ENCODE data around the gene CD93. TPM values are rescaled to one million over a fixed set of nuclear protein-coding genes. Genes with fewer than 3 reads are reported as not detected.

CD93 gene
- total RNA-seq, 1 donor from 2014 or later: not detected

GRCh38 chr20:23096986-23097520 is 10.9 kb upstream of the CD93 start:
- no peaks in the 10 kb centered on the region for H3K79me2 ChIP-seq (ENCODE audit: low read depth)
- peaks cover 22% of the 10 kb centered on the region for H3K4me1 Mint-ChIP-seq

GRCh38 chr20:23096097-23096496 is 10.0 kb upstream of the CD93 start:
- no peak overlapping the region for H3K27ac ChIP-seq
- no peak overlapping the region for H3K4me3 Mint-ChIP-seq

More at GRCh38 chr20:23096986-23097520, 10.9 kb upstream of the CD93 start:
- no peaks in the 10 kb centered on the region for H3K9me3 ChIP-seq (ENCODE audit: low read depth)
- H3K9ac ChIP-seq: no peak overlapping the region
- H3K27me3 ChIP-seq: no peaks in the 10 kb centered on the region
- Mint-ChIP-seq H3K4me3 (no peak overlapping the region), H3K36me3 (no peaks in the 10 kb centered on the region), H3K9me3 (no peaks in the 10 kb centered on the region), H3K27me3 (ENCODE audit: insufficient read depth, low read depth) (peaks cover 13% of the 10 kb centered on the region), H3K27ac (no peak overlapping the region)
- no peak overlapping the region for H2AFZ ChIP-seq (replicated peaks)
- H3K36me3 ChIP-seq: no peaks in the 10 kb centered on the region
- no peaks in the 10 kb centered on the region for H4K20me1 ChIP-seq (ENCODE audit: low read depth)
- no peak overlapping the region for H3K4me3 ChIP-seq
- TF ChIP-seq CTCF (IDR thresholded peaks at IDR 0.05) (no peak), EZH2 (IDR thresholded peaks at IDR 0.05) (no peak), EZH2phosphoT487 (IDR thresholded peaks at IDR 0.05) (no peak)
- no peaks in the 10 kb centered on the region for H3F3A ChIP-seq (ENCODE audit: low read depth)
- H3K4me1 ChIP-seq: no peaks in the 10 kb centered on the region
- no peak for DNase-seq (ENCODE audit: low spot score)
- no peak overlapping the region for H3K4me2 ChIP-seq
- no peak overlapping the region for H3K27ac ChIP-seq

GRCh38 chr20:23095499-23095898 is 9.4 kb upstream of the CD93 start:
- no peak overlapping the region for H2AFZ ChIP-seq (replicated peaks)
- Mint-ChIP-seq H3K27ac (no peak overlapping the region), H3K27me3 (ENCODE audit: insufficient read depth, low read depth) (peaks cover 13% of the 10 kb centered on the region), H3K4me1 (peaks cover 22% of the 10 kb centered on the region), H3K9me3 (no peaks in the 10 kb centered on the region), H3K4me3 (no peak overlapping the region), H3K36me3 (no peaks in the 10 kb centered on the region)
- TF ChIP-seq EZH2phosphoT487 (IDR thresholded peaks at IDR 0.05): no peak
- H3K79me2 ChIP-seq (ENCODE audit: low read depth): no peaks in the 10 kb centered on the region
- H3K4me3 ChIP-seq: no peak overlapping the region
- H3K4me1 ChIP-seq: no peaks in the 10 kb centered on the region
- no peaks in the 10 kb centered on the region for H3K27me3 ChIP-seq
- no peaks in the 10 kb centered on the region for H3K9me3 ChIP-seq (ENCODE audit: low read depth)
- no peaks in the 10 kb centered on the region for H3F3A ChIP-seq (ENCODE audit: low read depth)
- H3K27ac ChIP-seq: no peak overlapping the region
- DNase-seq (ENCODE audit: low spot score): no peak
- H3K36me3 ChIP-seq: no peaks in the 10 kb centered on the region
- no peaks in the 10 kb centered on the region for H4K20me1 ChIP-seq (ENCODE audit: low read depth)
- no peak overlapping the region for H3K4me2 ChIP-seq
- H3K9ac ChIP-seq: no peak overlapping the region

More at GRCh38 chr20:23096097-23096496, 10.0 kb upstream of the CD93 start:
- Mint-ChIP-seq H3K36me3 (no peaks in the 10 kb centered on the region), H3K27me3 (ENCODE audit: insufficient read depth, low read depth) (peaks cover 13% of the 10 kb centered on the region), H3K27ac (no peak overlapping the region), H3K4me1 (peaks cover 22% of the 10 kb centered on the region), H3K9me3 (no peaks in the 10 kb centered on the region)
- no peaks in the 10 kb centered on the region for H3K36me3 ChIP-seq
- no peak overlapping the region for H3K4me2 ChIP-seq
- no peaks in the 10 kb centered on the region for H4K20me1 ChIP-seq (ENCODE audit: low read depth)
- TF ChIP-seq EZH2phosphoT487 (IDR thresholded peaks at IDR 0.05): no peak
- no peak for TF ChIP-seq EZH2 (IDR thresholded peaks at IDR 0.05)
- H2AFZ ChIP-seq (replicated peaks): no peak overlapping the region
- no peaks in the 10 kb centered on the region for H3K79me2 ChIP-seq (ENCODE audit: low read depth)
- no peaks in the 10 kb centered on the region for H3F3A ChIP-seq (ENCODE audit: low read depth)
- no peaks in the 10 kb centered on the region for H3K4me1 ChIP-seq
- no peaks in the 10 kb centered on the region for H3K27me3 ChIP-seq
- no peak overlapping the region for H3K9ac ChIP-seq
- no peaks in the 10 kb centered on the region for H3K9me3 ChIP-seq (ENCODE audit: low read depth)
- no peak for DNase-seq (ENCODE audit: low spot score)
- no peak overlapping the region for H3K4me3 ChIP-seq

GRCh38 chr20:23094927-23095326 is 8.8 kb upstream of the CD93 start:
- Histone ChIP-seq H3K9me3 (ENCODE audit: low read depth) (no peaks in the 10 kb centered on the region), H3K27me3 (no peaks in the 10 kb centered on the region), H3K4me2 (no peak overlapping the region), H3K9ac (no peak overlapping the region), H3K27ac (no peak overlapping the region), H2AFZ (replicated peaks) (no peak overlapping the region), H3K4me1 (no peaks in the 10 kb centered on the region), H4K20me1 (ENCODE audit: low read depth) (no peaks in the 10 kb centered on the region), H3K4me3 (no peak overlapping the region), H3K36me3 (no peaks in the 10 kb centered on the region), H3K79me2 (ENCODE audit: low read depth) (no peaks in the 10 kb centered on the region), H3F3A (ENCODE audit: low read depth) (no peaks in the 10 kb centered on the region)
- Mint-ChIP-seq H3K27ac (no peak overlapping the region), H3K9me3 (no peaks in the 10 kb centered on the region), H3K4me3 (no peak overlapping the region), H3K4me1 (peaks cover 21% of the 10 kb centered on the region), H3K36me3 (no peaks in the 10 kb centered on the region), H3K27me3 (ENCODE audit: insufficient read depth, low read depth) (peaks cover 13% of the 10 kb centered on the region)
- TF ChIP-seq EZH2 (IDR thresholded peaks at IDR 0.05) (no peak), CTCF (IDR thresholded peaks at IDR 0.05) (no peak)
- DNase-seq (ENCODE audit: low spot score): no peak
